Motor neuron (in vitro differentiated cells): ENCODE measurements around the gene BAK1. TPM values are rescaled to one million over a fixed set of nuclear protein-coding genes. Genes with fewer than 3 reads are reported as not detected.
A peak's percentile ranks its signal among the peaks of the same experiment; 100 is the strongest.

Experiments
- ATAC-seq, 8 experiments: fragments of 200-7000 bp; cut with Tn5 transposase; replicated peaks in 6 of 8; 2 replicates each; pipeline ENCODE4 v1.8.0; 2021; ENCODE audit warnings: mild to moderate bottlenecking in 8 of 8, moderate library complexity in 8 of 8
- H3K27ac ChIP-seq, 2 donors: fragments of 250-450 bp; sonication (Bioruptor Pico); 2 replicates each; pipeline ENCODE4 v1.9.0; 2021; ENCODE audit warnings: antibody characterized with exemption in 2 of 2, mild to moderate bottlenecking in 2 of 2, moderate library complexity in 1 of 2
- H3K4me1 ChIP-seq, 2 donors: fragments of 250-450 bp; sonication (Bioruptor Pico); replicated peaks in 1 of 2; 2 replicates each; pipeline ENCODE4 v1.6.1; 2021; ENCODE audit warnings: antibody characterized with exemption in 2 of 2, mild to moderate bottlenecking in 2 of 2, moderate library complexity in 1 of 2
- H3K4me3 ChIP-seq, 5 donors: fragments of 250-450 bp; sonication (Bioruptor Pico); 2 replicates each; pipeline ENCODE4 v1.9.0; 2021; ENCODE audit warnings: antibody characterized with exemption in 5 of 5, mild to moderate bottlenecking in 5 of 5, moderate library complexity in 4 of 5
- WGBS, 10 experiments: fragments of 450-650 bp; shearing (Covaris generic); methylation state at CpG; one replicate each; pipeline ENCODE4 v1.0.0; 2022; 5-methylcytosine and 5-hydroxymethylcytosine counted together
- in situ Hi-C, 9 experiments: fragments of 400-800 bp; cut with MboI; loops; one replicate each; pipeline ENCODE4 v1.15.0; 2021; ENCODE audit warnings: low sequenced_read_pairs in 9 of 9, low pct_unique_long_range_greater_than_20kb in 2 of 9; ENCODE audit not compliant: unreplicated experiment in 9 of 9
- total RNA-seq, 8 experiments: library from RNA; unstranded; fragments of 300-600 nt; gene quantifications; 2 replicates each; pipeline versions ENCODE4 v1.2.3 to v1.2.4, GENCODE V29; 2022

BAK1 gene
- total RNA-seq, 8 experiments from 2014 or later: 6.6 to 24.8 (median 11.1) TPM

GRCh38 chr6:33589731-33590530 lies 9.9 kb upstream of the BAK1 start:
- Histone ChIP-seq H3K27ac (peak overlapping the region in 1 of 2 donors; percentile 17), H3K4me1 (peaks cover 16 to 22% of the 10 kb centered on the region in 2 donors), H3K4me3 (no peak overlapping the region)
- 0 to 61% (median 30%) methylated on average over 1 to 5 of the region's 9 CpGs; no CpG with 5 or more reads in 6 of the 10 experiments for WGBS, 10 experiments
- in situ Hi-C loops: loop anchor here in 6 of 9 experiments (10.0 to 25.0 kb wide), 3 partner anchors 85 to 572 kb away; no protein-coding TSS in a partner anchor
- ATAC-seq: peak; percentile 38 to 81 (median 72)

GRCh38 chr6:33589392-33589730 lies 9.3 kb upstream of the BAK1 start:
- H3K27ac ChIP-seq: no peak overlapping the region
- peaks cover 16 to 22% of the 10 kb centered on the region in 2 donors for H3K4me1 ChIP-seq
- 92 to 100% methylated on average over 1 to 2 of the region's 4 CpGs; no CpG with 5 or more reads in 8 of the 10 experiments for WGBS, 10 experiments

GRCh38 chr6:33588894-33589293 lies 8.8 kb upstream of the BAK1 start:
- no peak for ATAC-seq
- in situ Hi-C loops: loop anchor here in 6 of 9 experiments (10.0 to 25.0 kb wide), 2 partner anchors 116 to 573 kb away; no protein-coding TSS in a partner anchor
- H3K27ac ChIP-seq: no peak overlapping the region
- peaks cover 16 to 22% of the 10 kb centered on the region in 2 donors for H3K4me1 ChIP-seq
- 93 to 100% (median 100%) methylated on average over 1 to 3 of the region's 4 CpGs; no CpG with 5 or more reads in 6 of the 10 experiments for WGBS, 10 experiments
- H3K4me3 ChIP-seq: no peak overlapping the region

More at GRCh38 chr6:33589392-33589730, 9.3 kb upstream of the BAK1 start:
- no peak overlapping the region for H3K4me3 ChIP-seq
- no peak for ATAC-seq
- in situ Hi-C loops: loop anchor here in 6 of 9 experiments (10.0 to 25.0 kb wide), 2 partner anchors 115 to 573 kb away; no protein-coding TSS in a partner anchor

GRCh38 chr6:33587529-33587928 lies 7.5 kb upstream of the BAK1 start:
- H3K4me1 ChIP-seq: peaks cover 16 to 22% of the 10 kb centered on the region in 2 donors
- in situ Hi-C loops: loop anchor here in 6 of 9 experiments (10.0 to 25.0 kb wide), 2 partner anchors 117 to 575 kb away; no protein-coding TSS in a partner anchor
- no peak for ATAC-seq
- H3K27ac ChIP-seq: no peak overlapping the region
- H3K4me3 ChIP-seq: no peak overlapping the region
- WGBS, 10 experiments: 10 to 94% (median 82%) methylated on average over 2 to 4 of the region's 8 CpGs; no CpG with 5 or more reads in 4 of the 10 experiments

- ATAC-seq: no peak
- peaks cover 16 to 22% of the 10 kb centered on the region in 2 donors for H3K4me1 ChIP-seq
- H3K4me3 ChIP-seq: no peak overlapping the region
- in situ Hi-C loops: loop anchor here in 6 of 9 experiments (10.0 to 25.0 kb wide), 2 partner anchors 119 to 576 kb away; no protein-coding TSS in a partner anchor
- WGBS, 10 experiments: 46 to 100% (median 83%) methylated on average over 1 to 5 of the region's 9 CpGs; no CpG with 5 or more reads in 4 of the 10 experiments
- no peak overlapping the region for H3K27ac ChIP-seq
These were observed 6.1 kb upstream of the BAK1 start for GRCh38 chr6:33586108-33586640.

- 0 to 17% (median 0%) methylated on average over 1 to 7 of the region's 14 CpGs; no CpG with 5 or more reads in 4 of the 10 experiments for WGBS, 10 experiments
- H3K27ac ChIP-seq: no peak overlapping the region
- H3K4me3 ChIP-seq: no peak overlapping the region
- in situ Hi-C loops: loop anchor here in 6 of 9 experiments (10.0 to 25.0 kb wide), 2 partner anchors 119 to 577 kb away; no protein-coding TSS in a partner anchor
- peak; percentile 47 to 83 (median 65) for ATAC-seq
- peaks cover 14 to 19% of the 10 kb centered on the region in 2 donors for H3K4me1 ChIP-seq
These were observed 5.5 kb upstream of the BAK1 start for GRCh38 chr6:33585403-33586107.

GRCh38 chr6:33584700-33585402 lies 4.8 kb upstream of the BAK1 start:
- ATAC-seq: no peak
- Histone ChIP-seq H3K27ac (no peak overlapping the region), H3K4me3 (no peak overlapping the region), H3K4me1 (peaks cover 12 to 15% of the 10 kb centered on the region in 2 donors)
- 50 to 79% (median 78%) methylated on average over 5 to 6 of the region's 11 CpGs; no CpG with 5 or more reads in 6 of the 10 experiments for WGBS, 10 experiments
- in situ Hi-C loops: loop anchor here in 6 of 9 experiments (10.0 to 25.0 kb wide), 2 partner anchors 120 to 577 kb away; no protein-coding TSS in a partner anchor

GRCh38 chr6:33583591-33584155 lies 3.6 kb upstream of the BAK1 start:
- in situ Hi-C loops: loop anchor here in 6 of 9 experiments (10.0 to 25.0 kb wide), 2 partner anchors 121 to 579 kb away; no protein-coding TSS in a partner anchor
- Histone ChIP-seq H3K27ac (no peak overlapping the region), H3K4me3 (no peak overlapping the region), H3K4me1 (peaks cover 14 to 17% of the 10 kb centered on the region in 2 donors)
- 57 to 91% methylated on average over 3 of the region's 8 CpGs; no CpG with 5 or more reads in 8 of the 10 experiments for WGBS, 10 experiments
- ATAC-seq: no peak

GRCh38 chr6:33581186-33581585 lies 1.1 kb upstream of the BAK1 start:
- Histone ChIP-seq H3K27ac (no peak overlapping the region), H3K4me1 (peaks cover 15 to 17% of the 10 kb centered on the region in 2 donors), H3K4me3 (no peak overlapping the region)
- in situ Hi-C loops: loop anchor here in 6 of 9 experiments (10.0 to 25.0 kb wide), 2 partner anchors 124 to 581 kb away; no protein-coding TSS in a partner anchor
- 80 to 100% (median 100%) methylated on average over 1 to 3 of the region's 5 CpGs; no CpG with 5 or more reads in 3 of the 10 experiments for WGBS, 10 experiments
- no peak for ATAC-seq

GRCh38 chr6:33578588-33579011 lies 1.5 kb downstream of the BAK1 start:
- in situ Hi-C loops: loop anchor here in 4 of 9 experiments (25.0 kb wide), 1 partner anchor 584 kb away; no protein-coding TSS in a partner anchor
- Histone ChIP-seq H3K27ac (no peak overlapping the region), H3K4me1 (peaks cover 11 to 12% of the 10 kb centered on the region in 2 donors), H3K4me3 (peak overlapping the region in 3 of 5 donors; percentile 91 to 98 (median 95))
- 91 to 93% methylated on average over 2 to 4 of the region's 9 CpGs; no CpG with 5 or more reads in 8 of the 10 experiments for WGBS, 10 experiments
- ATAC-seq: no peak

GRCh38 chr6:33578164-33578563 lies 1.9 kb downstream of the BAK1 start:
- no peak for ATAC-seq
- in situ Hi-C loops: loop anchor here in 4 of 9 experiments (25.0 kb wide), 1 partner anchor 584 kb away; no protein-coding TSS in a partner anchor
- WGBS, 10 experiments: 60 to 100% (median 96%) methylated on average over 1 to 4 of the region's 7 CpGs; no CpG with 5 or more reads in 3 of the 10 experiments

More at GRCh38 chr6:33578164-33578563, 1.9 kb downstream of the BAK1 start:
- peaks cover 11 to 12% of the 10 kb centered on the region in 2 donors for H3K4me1 ChIP-seq
- no peak overlapping the region for H3K27ac ChIP-seq
- peak overlapping the region in 1 of 5 donors; percentile 7 for H3K4me3 ChIP-seq
